ENCODE results near the gene EIF5AL1. TPM values are rescaled to one million over a fixed set of nuclear protein-coding genes. Genes with fewer than 3 reads are reported as not detected.

EIF5AL1 gene
- total RNA-seq, 1 experiment from 2014 or later: 0.39 TPM

DNA sequence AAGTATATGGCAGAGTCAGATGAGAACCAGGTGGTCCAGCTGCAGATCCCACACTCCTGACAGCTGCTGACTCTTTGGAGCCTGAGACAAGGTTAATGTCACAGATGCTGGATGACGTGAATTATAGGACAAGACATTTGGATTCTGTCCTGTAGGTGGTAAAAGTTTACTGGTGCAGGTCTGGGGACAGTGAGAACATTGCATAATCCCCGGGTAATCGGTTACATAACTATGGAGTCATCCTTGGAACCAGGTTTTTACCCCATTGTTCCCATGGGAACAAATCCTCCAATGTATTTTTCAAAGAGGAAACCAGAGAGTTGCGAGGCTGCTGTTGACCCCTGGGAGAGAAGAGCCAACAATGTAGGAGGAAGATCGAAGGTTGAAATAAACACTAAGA, 39.4 kb upstream of the EIF5AL1 start:
- H4K5ac ChIP-seq (ENCODE audit: insufficient read length, low read depth, low read length): no peak overlapping the region
- no CpG with 5 or more reads among the region's 5 CpGs for WGBS (ENCODE audit: extremely low coverage, insufficient read length, low lambda C conversion rate)
- no peaks in the 10 kb centered on the region for H3K27me3 ChIP-seq (ENCODE audit: insufficient read depth, low read length)
- peaks cover 8 to 11% of the 10 kb centered on the region in 2 experiments for H3K4me1 Mint-ChIP-seq
- DNase-seq: peak; percentile 5
- H3K79me2 ChIP-seq (ENCODE audit: insufficient read depth, low read length): no peaks in the 10 kb centered on the region
- peak overlapping the region in 1 of 3 experiments; percentile 68; a peak in 2 of 7 replicates for H3K27ac Mint-ChIP-seq
- H3K14ac ChIP-seq (ENCODE audit: insufficient read depth, low read length): no peak overlapping the region
- no peaks in the 10 kb centered on the region for H3K79me1 ChIP-seq (ENCODE audit: insufficient read depth, low read depth, low read length, poor library complexity, severe bottlenecking)
- H3K18ac ChIP-seq (ENCODE audit: insufficient read length, low read depth, low read length): no peak overlapping the region
- no peak overlapping the region for H3K4ac ChIP-seq (ENCODE audit: low read depth, low read length)
- no peak overlapping the region for H4K91ac ChIP-seq (ENCODE audit: insufficient read length, low read depth, low read length)
- no peaks in the 10 kb centered on the region for H3K9me3 Mint-ChIP-seq
- H3K23me2 ChIP-seq (ENCODE audit: insufficient read length, low read depth, low read length, poor library complexity, severe bottlenecking): no peaks in the 10 kb centered on the region
- H3K23ac ChIP-seq (ENCODE audit: insufficient read length, low read depth, low read length): no peak overlapping the region
- no peak overlapping the region for H3T11ph ChIP-seq (ENCODE audit: low read length)
- no peaks in the 10 kb centered on the region for H3K36me3 Mint-ChIP-seq (ENCODE audit: insufficient read depth in 1 of 3, low read depth in 3 of 3)
- TF ChIP-seq, protein P1, sequence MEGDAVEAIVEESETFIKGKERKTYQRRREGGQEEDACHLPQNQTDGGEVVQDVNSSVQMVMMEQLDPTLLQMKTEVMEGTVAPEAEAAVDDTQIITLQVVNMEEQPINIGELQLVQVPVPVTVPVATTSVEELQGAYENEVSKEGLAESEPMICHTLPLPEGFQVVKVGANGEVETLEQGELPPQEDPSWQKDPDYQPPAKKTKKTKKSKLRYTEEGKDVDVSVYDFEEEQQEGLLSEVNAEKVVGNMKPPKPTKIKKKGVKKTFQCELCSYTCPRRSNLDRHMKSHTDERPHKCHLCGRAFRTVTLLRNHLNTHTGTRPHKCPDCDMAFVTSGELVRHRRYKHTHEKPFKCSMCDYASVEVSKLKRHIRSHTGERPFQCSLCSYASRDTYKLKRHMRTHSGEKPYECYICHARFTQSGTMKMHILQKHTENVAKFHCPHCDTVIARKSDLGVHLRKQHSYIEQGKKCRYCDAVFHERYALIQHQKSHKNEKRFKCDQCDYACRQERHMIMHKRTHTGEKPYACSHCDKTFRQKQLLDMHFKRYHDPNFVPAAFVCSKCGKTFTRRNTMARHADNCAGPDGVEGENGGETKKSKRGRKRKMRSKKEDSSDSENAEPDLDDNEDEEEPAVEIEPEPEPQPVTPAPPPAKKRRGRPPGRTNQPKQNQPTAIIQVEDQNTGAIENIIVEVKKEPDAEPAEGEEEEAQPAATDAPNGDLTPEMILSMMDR (conservative IDR thresholded peaks at IDR 0.05): no peak
- no peak overlapping the region for H3K9ac ChIP-seq (ENCODE audit: extremely low read depth, insufficient read length, low read length)
- no peak overlapping the region for H3K4me2 ChIP-seq (ENCODE audit: insufficient read depth, insufficient read length, low read length)
- no peaks in the 10 kb centered on the region for H4K20me1 ChIP-seq (ENCODE audit: control insufficient read depth, insufficient read depth, insufficient read length)
- no peaks in the 10 kb centered on the region for H3K4me1 ChIP-seq (ENCODE audit: insufficient read depth, low read length)
- no peak overlapping the region for H2AFZ ChIP-seq (ENCODE audit: low read length)
- H3K4me3 Mint-ChIP-seq: no peak overlapping the region
- H4K8ac ChIP-seq (replicated peaks; ENCODE audit: insufficient read length, low read depth, low read length): no peak overlapping the region
- H3K56ac ChIP-seq (ENCODE audit: insufficient read length, low read depth, low read length): no peak overlapping the region
- no peak overlapping the region for H2BK15ac ChIP-seq (ENCODE audit: low read depth, low read length)
- no peak overlapping the region for H2AK5ac ChIP-seq (ENCODE audit: insufficient read length, low read length)
- no peak overlapping the region for H3K27ac ChIP-seq (ENCODE audit: insufficient read length, low read depth, low read length)
- no peak overlapping the region for H2BK120ac ChIP-seq (ENCODE audit: low read depth, low read length, poor library complexity, severe bottlenecking)
- peaks cover 22% of the 10 kb centered on the region for H3K27me3 Mint-ChIP-seq (ENCODE audit: low read depth)
- no peaks in the 10 kb centered on the region for H3K9me3 ChIP-seq (ENCODE audit: control insufficient read depth, low read depth, low read length)
- no peak overlapping the region for H2BK5ac ChIP-seq (ENCODE audit: insufficient read length, low read length)
- no peak overlapping the region for H2BK20ac ChIP-seq (ENCODE audit: low read depth, low read length, poor library complexity, severe bottlenecking)
- no peak overlapping the region for H2BK12ac ChIP-seq (ENCODE audit: insufficient read length, low read depth, low read length)
